OCI-LY3 (cell line): ENCODE data around the gene GYS2.

Experiments used
- H2AFZ ChIP-seq: fragments of 200-600, 300-600 bp; shearing (Covaris generic); 2 replicates; pipeline ENCODE4 v1.6.0; 2014; ENCODE audit warnings: antibody characterized with exemption, low read depth, low read length
- H3K27ac ChIP-seq: fragments of 200-600, 300-600 bp; sonication (generic); 2 replicates; pipeline ENCODE4 v1.5.1; 2014; ENCODE audit warnings: mild to moderate bottlenecking, low read length, moderate library complexity, mixed read lengths
- H3K27me3 ChIP-seq: fragments of 200-600, 300-600 bp; sonication (generic); 2 replicates; pipeline ENCODE4 v1.6.1; 2014; ENCODE audit warnings: low read depth, low read length, mixed read lengths
- H3K36me3 ChIP-seq: fragments of 200-600, 300-600 bp; sonication (generic); replicated peaks from 2 replicates; pipeline ENCODE3; 2014; ENCODE audit warnings: low read depth, low read length, mixed read lengths
- H3K4me1 ChIP-seq: fragments of 300-600, 200-600 bp; sonication (generic); 2 replicates; pipeline ENCODE4 v1.6.1; 2014; ENCODE audit warnings: low read length, mixed read lengths
- H3K4me2 ChIP-seq: fragments of 200-600, 300-600 bp; sonication (generic); 2 replicates; pipeline ENCODE4 v1.6.1; 2014; ENCODE audit warnings: low read length, mixed read lengths
- H3K4me3 ChIP-seq: fragments of 300-600, 200-600 bp; sonication (generic); 2 replicates; pipeline ENCODE4 v1.5.1; 2014; ENCODE audit warnings: antibody characterized with exemption, mild to moderate bottlenecking, low read length, moderate library complexity
- H3K79me2 ChIP-seq: fragments of 300-600, 200-600 bp; shearing (Covaris generic); 2 replicates; pipeline ENCODE4 v1.6.1; 2014; ENCODE audit warnings: mild to moderate bottlenecking, low read length, mixed read lengths
- H3K9ac ChIP-seq: fragments of 300-600, 200-600 bp; shearing (Covaris generic); 2 replicates; pipeline ENCODE4 v1.6.0; 2014; ENCODE audit warnings: mild to moderate bottlenecking, low read length, moderate library complexity
- H3K9me3 ChIP-seq: fragments of 200-600, 300-600 bp; shearing (Covaris generic); 2 replicates; pipeline ENCODE4 v1.6.1; 2014; ENCODE audit warnings: low read length, mixed read lengths; ENCODE audit not compliant: insufficient read depth
- H4K20me1 ChIP-seq: fragments of 200-600, 300-600 bp; sonication (generic); 2 replicates; pipeline ENCODE4 v1.6.1; 2016; ENCODE audit warnings: low read length, mixed read lengths; ENCODE audit not compliant: insufficient read depth
- EZH2phosphoT487 ChIP-seq: fragments of 200-600 bp; shearing (Covaris generic); IDR thresholded peaks from 2 replicates; pipeline ENCODE4 v1.6.1; 2018; ENCODE audit warnings: antibody characterized with exemption, mixed run types, low read depth
- TF ChIP-seq, protein P1 (sequence below): fragments of 200-600, 300-600 bp; sonication (generic); IDR thresholded peaks from 2 replicates; pipeline ENCODE4 v1.5.1; 2014; ENCODE audit warnings: antibody characterized with exemption, low read length, low read depth

Gene GYS2

DNA sequence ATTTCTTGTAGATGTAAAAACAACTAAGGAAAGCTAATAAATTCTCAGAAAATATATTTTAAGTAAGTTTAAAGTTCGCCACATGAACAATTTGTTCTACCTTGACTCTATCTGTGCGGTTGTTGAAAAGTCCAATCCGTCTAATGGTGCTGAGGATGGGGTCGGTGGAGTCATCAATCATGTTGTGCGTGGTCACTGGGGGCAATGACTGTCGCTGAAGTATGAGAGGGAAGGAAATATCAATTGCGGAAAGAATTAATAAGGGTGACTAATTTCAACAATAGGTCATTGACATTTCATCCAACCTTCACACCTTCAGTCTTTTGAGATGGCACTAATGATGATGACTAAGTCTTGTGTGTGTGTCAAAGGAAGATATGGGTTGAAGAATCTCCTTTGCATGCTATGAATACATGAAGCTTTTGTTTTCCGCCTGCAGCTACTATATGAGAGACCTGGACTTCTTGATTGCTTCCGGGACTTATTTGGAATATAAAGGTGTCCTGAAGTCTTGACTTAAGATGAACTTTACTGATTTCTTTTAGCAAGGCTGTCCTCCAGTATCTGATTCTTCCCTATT lies 46.5 kb downstream of the GYS2 start:
- no peak overlapping the region for H3K27ac ChIP-seq
- H3K36me3 ChIP-seq, result no peaks in the 10 kb centered on the region
- TF ChIP-seq, protein P1, sequence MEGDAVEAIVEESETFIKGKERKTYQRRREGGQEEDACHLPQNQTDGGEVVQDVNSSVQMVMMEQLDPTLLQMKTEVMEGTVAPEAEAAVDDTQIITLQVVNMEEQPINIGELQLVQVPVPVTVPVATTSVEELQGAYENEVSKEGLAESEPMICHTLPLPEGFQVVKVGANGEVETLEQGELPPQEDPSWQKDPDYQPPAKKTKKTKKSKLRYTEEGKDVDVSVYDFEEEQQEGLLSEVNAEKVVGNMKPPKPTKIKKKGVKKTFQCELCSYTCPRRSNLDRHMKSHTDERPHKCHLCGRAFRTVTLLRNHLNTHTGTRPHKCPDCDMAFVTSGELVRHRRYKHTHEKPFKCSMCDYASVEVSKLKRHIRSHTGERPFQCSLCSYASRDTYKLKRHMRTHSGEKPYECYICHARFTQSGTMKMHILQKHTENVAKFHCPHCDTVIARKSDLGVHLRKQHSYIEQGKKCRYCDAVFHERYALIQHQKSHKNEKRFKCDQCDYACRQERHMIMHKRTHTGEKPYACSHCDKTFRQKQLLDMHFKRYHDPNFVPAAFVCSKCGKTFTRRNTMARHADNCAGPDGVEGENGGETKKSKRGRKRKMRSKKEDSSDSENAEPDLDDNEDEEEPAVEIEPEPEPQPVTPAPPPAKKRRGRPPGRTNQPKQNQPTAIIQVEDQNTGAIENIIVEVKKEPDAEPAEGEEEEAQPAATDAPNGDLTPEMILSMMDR, result no peak
- TF ChIP-seq EZH2phosphoT487, result no peak
- H3K9ac ChIP-seq, result no peak overlapping the region
- H3K9me3 ChIP-seq, result no peaks in the 10 kb centered on the region
- no peak overlapping the region for H3K4me2 ChIP-seq
- no peak overlapping the region for H3K4me3 ChIP-seq
- H3K79me2 ChIP-seq, result no peaks in the 10 kb centered on the region
- H3K4me1 ChIP-seq, result no peaks in the 10 kb centered on the region
- no peak overlapping the region for H2AFZ ChIP-seq
- H4K20me1 ChIP-seq, result no peaks in the 10 kb centered on the region
- H3K27me3 ChIP-seq, result no peaks in the 10 kb centered on the region

DNA sequence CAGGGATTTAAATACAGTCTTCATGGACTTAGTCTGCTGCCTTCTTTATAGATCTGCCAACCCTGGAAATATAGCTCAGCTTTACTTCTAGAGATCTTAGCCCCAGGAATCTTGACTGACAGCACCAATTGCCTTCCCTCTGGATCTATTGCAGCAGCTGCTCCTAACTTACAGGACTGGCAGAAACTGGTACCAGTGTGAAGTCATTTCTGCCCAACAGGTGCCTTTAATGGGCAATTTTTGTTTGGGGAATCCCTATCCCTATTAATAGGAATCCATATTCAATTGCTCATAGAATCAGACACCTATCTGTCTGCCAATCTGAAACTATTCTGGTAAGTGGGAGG lies 51.3 kb downstream of the GYS2 start:
- TF ChIP-seq, protein P1, result no peak
- no peak for TF ChIP-seq EZH2phosphoT487
- Histone ChIP-seq H3K27me3 (no peaks in the 10 kb centered on the region), H3K79me2 (no peaks in the 10 kb centered on the region), H3K9me3 (no peaks in the 10 kb centered on the region), H3K4me3 (no peak overlapping the region), H4K20me1 (no peaks in the 10 kb centered on the region), H3K9ac (no peak overlapping the region), H3K27ac (no peak overlapping the region), H3K4me2 (no peak overlapping the region), H3K4me1 (no peaks in the 10 kb centered on the region), H2AFZ (no peak overlapping the region), H3K36me3 (no peaks in the 10 kb centered on the region)

DNA sequence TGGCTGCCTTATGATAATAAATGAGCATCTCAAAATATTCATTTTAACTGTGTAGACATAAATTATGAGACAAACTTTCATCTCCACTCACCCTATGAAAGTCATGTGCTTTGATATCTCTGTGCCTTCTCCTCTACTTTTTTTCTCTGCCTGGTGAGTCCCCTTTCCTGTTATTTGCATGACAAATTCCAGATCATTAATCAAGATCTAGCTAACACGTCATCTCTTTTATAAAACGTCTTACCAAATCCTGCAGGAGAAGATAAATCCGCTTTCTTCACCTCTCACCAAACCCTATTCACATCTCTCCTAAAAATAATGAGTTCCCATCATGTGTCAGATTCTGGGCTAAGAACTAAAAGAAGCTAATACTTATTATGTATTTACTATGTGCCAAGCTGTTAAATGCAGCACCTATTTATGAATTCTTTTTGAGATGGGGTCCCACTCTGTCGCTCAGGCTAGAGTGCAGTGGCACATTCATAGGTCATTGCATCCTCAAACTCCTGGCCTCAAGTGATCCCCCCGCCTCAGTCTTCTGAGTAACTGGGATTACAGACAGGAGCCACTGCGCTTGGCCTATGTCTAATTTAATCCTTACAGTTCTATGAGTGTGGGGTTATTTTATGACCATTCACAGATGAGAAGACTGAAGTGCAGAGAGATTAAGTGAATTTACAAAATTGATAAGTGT lies 51.9 kb downstream of the GYS2 start:
- no peak overlapping the region for H3K4me2 ChIP-seq

DNA sequence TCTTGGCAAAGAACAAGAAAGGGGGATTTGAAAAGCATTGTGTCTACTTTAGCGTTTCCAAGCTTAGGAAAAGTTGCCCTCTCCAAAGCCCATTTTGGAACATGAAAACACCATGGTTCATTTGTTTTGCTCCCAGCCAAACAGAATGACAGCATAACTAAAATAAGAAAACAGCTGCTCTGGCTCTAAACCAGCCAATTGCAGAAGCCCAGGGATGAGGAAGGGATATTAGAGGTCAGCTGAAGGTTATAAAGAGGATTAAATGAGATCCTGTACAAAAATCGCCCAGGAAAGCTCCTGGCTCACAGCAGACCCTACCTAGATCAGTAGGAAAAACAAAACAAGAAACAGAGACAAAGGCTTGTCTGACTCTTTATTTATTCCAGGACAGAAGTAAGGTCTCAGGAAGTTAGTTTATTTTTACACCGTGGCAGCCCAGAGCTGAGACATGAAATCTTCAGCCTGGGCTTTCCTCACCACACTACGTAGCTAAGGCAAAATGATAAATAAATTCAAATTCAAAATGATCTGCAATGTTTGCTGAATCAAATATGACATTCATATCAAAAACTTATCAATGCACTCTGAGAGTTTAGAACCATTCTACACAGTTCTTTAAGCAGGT lies 52.7 kb downstream of the GYS2 start:
- Histone ChIP-seq H3K27me3 (no peaks in the 10 kb centered on the region), H3K9me3 (no peaks in the 10 kb centered on the region), H3K27ac (no peak overlapping the region), H3K4me3 (no peak overlapping the region), H3K4me1 (no peaks in the 10 kb centered on the region), H3K36me3 (no peaks in the 10 kb centered on the region), H4K20me1 (no peaks in the 10 kb centered on the region), H3K79me2 (no peaks in the 10 kb centered on the region), H2AFZ (no peak overlapping the region), H3K9ac (no peak overlapping the region), H3K4me2 (no peak overlapping the region)
- TF ChIP-seq, protein P1, result no peak
- no peak for TF ChIP-seq EZH2phosphoT487

More for the DNA sequence above, 51.9 kb downstream of the GYS2 start:
- no peaks in the 10 kb centered on the region for H3K4me1 ChIP-seq
- H2AFZ ChIP-seq, result no peak overlapping the region
- H3K9ac ChIP-seq, result no peak overlapping the region
- TF ChIP-seq EZH2phosphoT487, result no peak
- TF ChIP-seq, protein P1, result no peak
- no peak overlapping the region for H3K27ac ChIP-seq
- no peaks in the 10 kb centered on the region for H3K9me3 ChIP-seq
- no peaks in the 10 kb centered on the region for H4K20me1 ChIP-seq
- no peaks in the 10 kb centered on the region for H3K36me3 ChIP-seq
- H3K27me3 ChIP-seq, result no peaks in the 10 kb centered on the region
- H3K4me3 ChIP-seq, result no peak overlapping the region
- no peaks in the 10 kb centered on the region for H3K79me2 ChIP-seq
